GM12878 (cell line): ENCODE results near the gene KCNMB3. TPM values are rescaled to one million over a fixed set of nuclear protein-coding genes. Genes with fewer than 3 reads are reported as not detected.
A peak's percentile ranks its signal among the peaks of the same experiment; 100 is the strongest.

ENCODE experiments used
- ATF7 ChIP-seq: fragments of 450-650 bp; IDR thresholded peaks from 2 replicates; pipeline ENCODE4 v1.6.1; 2016; ENCODE audit warnings: low read depth, mild to moderate bottlenecking
- DPF2 ChIP-seq: fragments of 450-650 bp; IDR thresholded peaks from 2 replicates; pipeline ENCODE4 v1.6.1; 2017; ENCODE audit warnings: mild to moderate bottlenecking
- HCFC1 ChIP-seq: fragments of 150-350 bp; IDR thresholded peaks from 2 replicates; pipeline ENCODE4 v1.6.1; 2014; ENCODE audit warnings: low read length
- KLF5 ChIP-seq: fragments of 450-650 bp; IDR thresholded peaks from 2 replicates; pipeline ENCODE4 v1.6.1; 2014; ENCODE audit warnings: mild to moderate bottlenecking; ENCODE audit not compliant: partially characterized antibody
- MEF2B ChIP-seq: fragments of 450-650 bp; IDR thresholded peaks from 2 replicates; pipeline ENCODE4 v1.6.1; 2018; ENCODE audit warnings: mild to moderate bottlenecking, moderate library complexity; ENCODE audit not compliant: partially characterized antibody, poor library complexity, severe bottlenecking
- NKRF ChIP-seq: fragments of 450-650 bp; conservative IDR thresholded peaks from 2 replicates; pipeline ENCODE4 v1.6.1; 2017; ENCODE audit warnings: mild to moderate bottlenecking, moderate library complexity
- RCOR1 ChIP-seq: conservative IDR thresholded peaks from 2 replicates; pipeline ENCODE4 v1.6.1; 2012; ENCODE audit warnings: low read depth, low read length, improper control_type of control experiment
- RELB ChIP-seq: fragments of 450-650 bp; IDR thresholded peaks from 2 replicates; pipeline ENCODE4 v1.6.1; 2017; ENCODE audit warnings: low read depth, mild to moderate bottlenecking, moderate library complexity
- REST ChIP-seq: IDR thresholded peaks from 2 replicates; pipeline ENCODE4 v1.6.1; 2012; ENCODE audit warnings: mild to moderate bottlenecking, low read depth, low read length
- SUPT20H ChIP-seq: IDR thresholded peaks from 2 replicates; pipeline ENCODE4 v1.6.1; 2011; ENCODE audit warnings: low read depth, mild to moderate bottlenecking, low read length, moderate library complexity, borderline replicate concordance; ENCODE audit not compliant: control insufficient read depth
- polyA plus RNA-seq, 11 experiments: library from polyadenylated mRNA; depleted of rRNA in 4 of 11; unstranded in 6 of 11; stranded (reverse) in 5 of 11; fragments of >200 nt; fragmentation: Nextera tagmentation in 4 of 11; fragmentation: Illumina TruSeq in 1 of 11; extraction: Ambion mirVana in 4 of 11; extraction: Trizol in 1 of 11; gene quantifications; 1 replicate in 1 of 11; 2 replicates in 10 of 11; pipeline versions ENCODE4 v1.2.1 to v1.2.3, GENCODE V29; 2011 to 2016; ENCODE audit warnings: inconsistent platforms in 2 of 11, missing spikeins in 2 of 11, low read depth in 1 of 11
- total RNA-seq, 4 experiments: library from RNA; depleted of rRNA in 3 of 4; stranded (reverse); fragments of >200 nt in 3 of 4; fragmentation: Illumina TruSeq in 1 of 4; extraction: Trizol in 1 of 4; gene quantifications; 2 replicates each; pipeline versions ENCODE4 v1.2.1 to v1.2.3, GENCODE V29; 2013 to 2021
- TF ChIP-seq, protein P1 (sequence below): fragments of 450-650 bp; IDR thresholded peaks from 2 replicates; pipeline ENCODE4 v1.6.1; 2017; ENCODE audit warnings: antibody characterized with exemption, mild to moderate bottlenecking, moderate library complexity
- TF ChIP-seq, protein P2 (sequence below): fragments of 450-650 bp; IDR thresholded peaks from 2 replicates; pipeline ENCODE4 v1.6.1; 2016; ENCODE audit warnings: mild to moderate bottlenecking
- TF ChIP-seq, protein P3 (sequence below), 3 experiments: IDR thresholded peaks in 2 of 3; conservative IDR thresholded peaks in 1 of 3; 2 replicates each; pipeline ENCODE4 v1.5.1; 2011; ENCODE audit warnings: low read depth in 3 of 3, low read length in 3 of 3, mild to moderate bottlenecking in 3 of 3, control low read depth in 2 of 3, moderate library complexity in 2 of 3, inconsistent platforms in 1 of 3, mixed read lengths in 1 of 3; ENCODE audit not compliant: control insufficient read depth in 2 of 3, insufficient read depth in 1 of 3; ENCODE audit errors: extremely low read depth in 1 of 3

The KCNMB3 gene
- total and polyA plus RNA-seq, 10 of the 15 experiments (the other 5 are each of a cell fraction or from before 2014, with no cell fraction given): 0.20 to 4.6 (median 2.2) TPM

GRCh38 chr3:179260949-179261765, 10.2 kb upstream of the KCNMB3 start (continued):
- TF ChIP-seq SUPT20H (no peak), RELB (no peak), KLF5 (no peak), HCFC1 (no peak), MEF2B (no peak), DPF2 (peak; percentile 80), NKRF (peak; percentile 65; the same call in 1 of the 2 replicates), RCOR1 (0 out of 2 replicates have a peak, but pooled peaks have one; percentile 28), ATF7 (no peak), REST (no peak)
- TF ChIP-seq, protein P1, sequence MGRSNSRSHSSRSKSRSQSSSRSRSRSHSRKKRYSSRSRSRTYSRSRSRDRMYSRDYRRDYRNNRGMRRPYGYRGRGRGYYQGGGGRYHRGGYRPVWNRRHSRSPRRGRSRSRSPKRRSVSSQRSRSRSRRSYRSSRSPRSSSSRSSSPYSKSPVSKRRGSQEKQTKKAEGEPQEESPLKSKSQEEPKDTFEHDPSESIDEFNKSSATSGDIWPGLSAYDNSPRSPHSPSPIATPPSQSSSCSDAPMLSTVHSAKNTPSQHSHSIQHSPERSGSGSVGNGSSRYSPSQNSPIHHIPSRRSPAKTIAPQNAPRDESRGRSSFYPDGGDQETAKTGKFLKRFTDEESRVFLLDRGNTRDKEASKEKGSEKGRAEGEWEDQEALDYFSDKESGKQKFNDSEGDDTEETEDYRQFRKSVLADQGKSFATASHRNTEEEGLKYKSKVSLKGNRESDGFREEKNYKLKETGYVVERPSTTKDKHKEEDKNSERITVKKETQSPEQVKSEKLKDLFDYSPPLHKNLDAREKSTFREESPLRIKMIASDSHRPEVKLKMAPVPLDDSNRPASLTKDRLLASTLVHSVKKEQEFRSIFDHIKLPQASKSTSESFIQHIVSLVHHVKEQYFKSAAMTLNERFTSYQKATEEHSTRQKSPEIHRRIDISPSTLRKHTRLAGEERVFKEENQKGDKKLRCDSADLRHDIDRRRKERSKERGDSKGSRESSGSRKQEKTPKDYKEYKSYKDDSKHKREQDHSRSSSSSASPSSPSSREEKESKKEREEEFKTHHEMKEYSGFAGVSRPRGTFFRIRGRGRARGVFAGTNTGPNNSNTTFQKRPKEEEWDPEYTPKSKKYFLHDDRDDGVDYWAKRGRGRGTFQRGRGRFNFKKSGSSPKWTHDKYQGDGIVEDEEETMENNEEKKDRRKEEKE: no peak
- TF ChIP-seq, protein P2, sequence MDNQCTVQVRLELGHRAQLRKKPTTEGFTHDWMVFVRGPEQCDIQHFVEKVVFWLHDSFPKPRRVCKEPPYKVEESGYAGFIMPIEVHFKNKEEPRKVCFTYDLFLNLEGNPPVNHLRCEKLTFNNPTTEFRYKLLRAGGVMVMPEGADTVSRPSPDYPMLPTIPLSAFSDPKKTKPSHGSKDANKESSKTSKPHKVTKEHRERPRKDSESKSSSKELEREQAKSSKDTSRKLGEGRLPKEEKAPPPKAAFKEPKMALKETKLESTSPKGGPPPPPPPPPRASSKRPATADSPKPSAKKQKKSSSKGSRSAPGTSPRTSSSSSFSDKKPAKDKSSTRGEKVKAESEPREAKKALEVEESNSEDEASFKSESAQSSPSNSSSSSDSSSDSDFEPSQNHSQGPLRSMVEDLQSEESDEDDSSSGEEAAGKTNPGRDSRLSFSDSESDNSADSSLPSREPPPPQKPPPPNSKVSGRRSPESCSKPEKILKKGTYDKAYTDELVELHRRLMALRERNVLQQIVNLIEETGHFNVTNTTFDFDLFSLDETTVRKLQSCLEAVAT: peak; percentile 97
- TF ChIP-seq, protein P3, sequence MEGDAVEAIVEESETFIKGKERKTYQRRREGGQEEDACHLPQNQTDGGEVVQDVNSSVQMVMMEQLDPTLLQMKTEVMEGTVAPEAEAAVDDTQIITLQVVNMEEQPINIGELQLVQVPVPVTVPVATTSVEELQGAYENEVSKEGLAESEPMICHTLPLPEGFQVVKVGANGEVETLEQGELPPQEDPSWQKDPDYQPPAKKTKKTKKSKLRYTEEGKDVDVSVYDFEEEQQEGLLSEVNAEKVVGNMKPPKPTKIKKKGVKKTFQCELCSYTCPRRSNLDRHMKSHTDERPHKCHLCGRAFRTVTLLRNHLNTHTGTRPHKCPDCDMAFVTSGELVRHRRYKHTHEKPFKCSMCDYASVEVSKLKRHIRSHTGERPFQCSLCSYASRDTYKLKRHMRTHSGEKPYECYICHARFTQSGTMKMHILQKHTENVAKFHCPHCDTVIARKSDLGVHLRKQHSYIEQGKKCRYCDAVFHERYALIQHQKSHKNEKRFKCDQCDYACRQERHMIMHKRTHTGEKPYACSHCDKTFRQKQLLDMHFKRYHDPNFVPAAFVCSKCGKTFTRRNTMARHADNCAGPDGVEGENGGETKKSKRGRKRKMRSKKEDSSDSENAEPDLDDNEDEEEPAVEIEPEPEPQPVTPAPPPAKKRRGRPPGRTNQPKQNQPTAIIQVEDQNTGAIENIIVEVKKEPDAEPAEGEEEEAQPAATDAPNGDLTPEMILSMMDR (IDR thresholded peaks at IDR 0.05 in 2 of 3, conservative IDR thresholded peaks at IDR 0.05 in 1 of 3; ENCODE audit: control insufficient read depth in 2 of 3, extremely low read depth in 1 of 3, insufficient read depth in 1 of 3, low read depth in 3 of 3, low read length in 3 of 3): no peak
